ENCODE measurements around the gene HSD17B2. TPM values are rescaled to one million over a fixed set of nuclear protein-coding genes. Genes with fewer than 3 reads are reported as not detected.

The HSD17B2 gene
- total and polyA plus RNA-seq, 2 of the 4 experiments (the other 2 are of a cell fraction), result 0.12 to 0.18 TPM

- H4K8ac ChIP-seq (ENCODE audit: low read depth in 2 of 2, low read length in 2 of 2), result peak overlapping the region in 1 of 2 experiments; percentile 13; a peak in 1 of 4 replicates
- H2BK120ac ChIP-seq (ENCODE audit: low read depth, low read length), result peak overlapping the region; percentile 86
- in situ Hi-C loops (cut with MboI; ENCODE audit: low sequenced_read_pairs), result no loop called here
- ChIA-PET POLR2A (ENCODE audit: unreplicated experiment) (no interaction called here), CTCF (no interaction called here)
- H4K5ac ChIP-seq (ENCODE audit: low read depth, low read length), result peak overlapping the region; percentile 95
- H3K18ac ChIP-seq (ENCODE audit: low read depth, low read length), result peak overlapping the region; percentile 96
- H2AK5ac ChIP-seq (ENCODE audit: low read depth, low read length), result peak overlapping the region; percentile 29; the same call in 1 of the 2 replicates
- H3K9me3 ChIP-seq (ENCODE audit: control insufficient read depth, insufficient read depth, low read length), result no peaks in the 10 kb centered on the region
- H3K9ac ChIP-seq (ENCODE audit: low read depth, low read length), result no peak overlapping the region
- H3K27ac ChIP-seq (ENCODE audit: insufficient read depth, low read length), result peak overlapping the region; percentile 76
- H3K4me3 ChIP-seq (ENCODE audit: insufficient read depth, low read depth, low read length), result no peak overlapping the region
- no peak overlapping the region; the same call in 1 of the 2 replicates for H3K4me2 ChIP-seq (ENCODE audit: low read depth, low read length)
- BruUV-seq (replicated peaks), result no TSS peak
- H4K20me1 ChIP-seq (ENCODE audit: insufficient read depth, low read length), result no peaks in the 10 kb centered on the region
- no peaks in the 10 kb centered on the region for H3K9me1 ChIP-seq (ENCODE audit: insufficient read depth, low read length)
- H2AFZ ChIP-seq (replicated peaks; ENCODE audit: low read length, poor library complexity), result no peak overlapping the region
- H3K23ac ChIP-seq (ENCODE audit: low read depth, low read length), result 0 out of 2 replicates have a peak overlapping the region, but pooled peaks have one; percentile 7
- ATAC-seq (ENCODE audit: low read depth) (peak; percentile 64), DNase-seq (peak; percentile 56)
- H3K14ac ChIP-seq (replicated peaks; ENCODE audit: low read depth, low read length), result peak overlapping the region; percentile 67
- H2BK15ac ChIP-seq (ENCODE audit: low read depth, low read length), result peak overlapping the region; percentile 59; the same call in 1 of the 3 replicates
- peak overlapping the region; percentile 46 for H3K4ac ChIP-seq (ENCODE audit: low read depth, low read length)
- intact Hi-C loops (cut with micrococcal nuclease), result no loop called here
- no peak overlapping the region for H3K56ac ChIP-seq (ENCODE audit: extremely low read depth, insufficient read depth, low read length)
- peaks cover 17% of the 10 kb centered on the region for H3K4me1 ChIP-seq (ENCODE audit: control insufficient read depth, insufficient read depth, low read length)
- H2AK9ac ChIP-seq (replicated peaks; ENCODE audit: low read depth, low read length, poor library complexity), result no peak overlapping the region
- WGBS, 2 experiments (ENCODE audit: extremely low coverage in 2 of 2, insufficient read length in 1 of 2), result no CpG with 5 or more reads among the region's 4 CpGs
- H2BK20ac ChIP-seq (ENCODE audit: low read depth, low read length), result peak overlapping the region; percentile 78
- dilution Hi-C loops (cut with HindIII; ENCODE audit: low sequenced_read_pairs, unreplicated experiment), result no loop called here
- no peaks in the 10 kb centered on the region for H3K79me1 ChIP-seq (ENCODE audit: low read depth in 1 of 2, low read length in 2 of 2)
- peaks cover 7% of the 10 kb centered on the region for H3K36me3 ChIP-seq (ENCODE audit: control insufficient read depth, insufficient read depth, low read length)
- TF ChIP-seq CHD1 (IDR thresholded peaks at IDR 0.05; ENCODE audit: low read depth, low read length) (no peak), USF2 (IDR thresholded peaks at IDR 0.05; ENCODE audit: low read depth, low read length) (no peak; the same call in 1 of the 2 replicates), MAFK (IDR thresholded peaks at IDR 0.05; ENCODE audit: low read depth, low read length) (peak; percentile 71), NFE2L2 (IDR thresholded peaks at IDR 0.05; ENCODE audit: low read depth, low read length) (peak; percentile 83), POLR2A (IDR thresholded peaks at IDR 0.05; ENCODE audit: low read depth, low read length) (no peak)
- H2BK5ac ChIP-seq (ENCODE audit: low read depth, low read length, poor library complexity, severe bottlenecking), result peak overlapping the region; percentile 28
- H3K27me3 ChIP-seq (ENCODE audit: control insufficient read depth, insufficient read depth, low read length), result no peaks in the 10 kb centered on the region
- H4K91ac ChIP-seq (ENCODE audit: insufficient read depth, low read depth, low read length), result peak overlapping the region; percentile 31; the same call in 1 of the 2 replicates
These were observed 35.8 kb downstream of the HSD17B2 start for GRCh38 chr16:82070656-82071369.

Measured in IMR-90 (cell line).